ENCODE results near the gene OCEL1.

The OCEL1 gene

DNA sequence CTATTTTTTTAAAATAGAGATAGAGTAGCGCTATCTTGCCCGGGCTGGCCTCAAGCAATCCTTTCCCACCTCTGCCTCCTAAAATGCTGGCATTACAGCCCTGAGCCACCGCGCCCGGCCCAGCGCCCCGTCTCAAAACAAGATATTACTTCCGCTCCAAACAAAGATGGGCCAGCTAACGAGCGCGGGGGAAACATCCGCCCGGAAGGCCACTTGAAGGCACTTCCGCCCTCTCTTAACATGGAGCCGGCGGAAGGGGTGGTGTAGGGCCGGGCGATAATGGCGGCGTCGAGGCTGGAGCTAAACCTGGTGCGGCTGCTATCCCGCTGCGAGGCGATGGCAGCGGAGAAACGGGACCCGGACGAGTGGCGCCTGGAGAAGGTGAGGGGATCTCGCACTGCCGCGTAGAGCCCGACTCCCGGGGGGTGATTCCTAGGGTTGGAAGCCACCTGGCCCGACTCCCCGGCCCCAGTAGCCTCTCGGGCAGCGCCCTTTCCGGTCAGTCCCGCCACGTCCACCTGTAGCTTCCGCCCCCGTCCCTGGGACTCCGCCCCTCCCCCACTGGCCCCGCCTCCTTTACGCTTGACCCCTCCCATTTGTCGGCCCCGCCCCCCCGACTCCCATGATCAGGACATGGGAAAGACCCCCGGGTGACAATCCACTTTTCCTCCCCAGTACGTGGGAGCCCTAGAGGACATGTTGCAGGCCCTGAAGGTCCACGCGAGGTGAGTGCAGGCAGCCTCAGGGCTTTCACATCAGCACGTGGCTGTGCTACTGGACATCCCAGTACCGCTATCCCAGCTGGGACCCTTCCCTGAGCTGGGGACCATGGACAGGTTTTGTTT, 10.7 kb upstream of the OCEL1 start, which contains the start of gene USE1:
USE1 (plus strand) TSS at position 231 of the 845 bp plus-strand sequence; CDS start at position 280, 49 bp downstream.
- H3K27me3 Mint-ChIP-seq: no peaks in the 10 kb centered on the region
- H3K36me3 Mint-ChIP-seq (ENCODE audit: insufficient read depth): peaks cover 37% of the 10 kb centered on the region
- peaks cover 12% of the 10 kb centered on the region for H3K4me1 Mint-ChIP-seq
- H3K27ac Mint-ChIP-seq (ENCODE audit: low read depth): peak within 1 kb of the TSS; percentile 95
- DNase-seq (ENCODE audit: low spot score in 2 of 2) (peak; percentile 75 to 77), ATAC-seq (replicated peaks; ENCODE audit: extremely low read depth, poor library complexity, severe bottlenecking) (peak; percentile 99)
- H3K4me3 Mint-ChIP-seq: peak within 1 kb of the TSS; percentile 85
- H3K9me3 Mint-ChIP-seq: no peaks in the 10 kb centered on the region

DNA sequence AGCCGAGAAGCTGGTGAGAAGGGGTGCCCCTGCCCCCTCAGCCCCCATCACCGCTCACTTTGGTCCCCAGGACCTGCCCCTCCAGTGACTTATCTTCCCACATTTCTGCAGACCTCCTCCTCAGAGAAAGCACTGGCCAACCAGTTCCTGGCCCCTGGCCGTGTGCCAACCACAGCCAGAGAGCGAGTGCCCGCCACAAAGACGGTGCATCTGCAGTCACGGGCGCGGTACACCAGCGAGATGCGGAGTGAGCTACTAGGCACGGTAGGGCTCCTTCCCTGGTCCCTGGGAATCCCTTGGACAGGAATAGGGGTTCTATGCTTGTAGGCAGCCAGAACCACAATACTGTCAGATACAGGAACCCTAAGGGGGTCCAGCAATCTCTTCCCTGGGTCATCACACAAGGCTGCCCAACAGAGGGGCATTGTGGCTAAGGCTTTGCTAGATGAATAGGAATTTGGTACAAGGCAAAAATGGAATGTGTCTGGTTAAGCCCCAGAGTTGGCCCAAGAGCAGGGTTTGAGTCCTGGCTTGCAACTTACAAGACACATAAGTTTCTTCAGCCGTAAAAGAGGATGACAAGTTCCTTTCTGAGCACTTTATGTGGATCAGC, 9.9 kb upstream of the OCEL1 start:
- Mint-ChIP-seq H3K4me1 (peaks cover 12% of the 10 kb centered on the region), H3K27ac (ENCODE audit: low read depth) (peak overlapping the region; percentile 95), H3K36me3 (ENCODE audit: insufficient read depth) (peaks cover 39% of the 10 kb centered on the region), H3K27me3 (no peaks in the 10 kb centered on the region), H3K9me3 (no peaks in the 10 kb centered on the region), H3K4me3 (peak overlapping the region; percentile 85)
- no peak for DNase-seq (ENCODE audit: low spot score in 2 of 2)
- no peak for ATAC-seq (replicated peaks; ENCODE audit: extremely low read depth, poor library complexity, severe bottlenecking)

DNA sequence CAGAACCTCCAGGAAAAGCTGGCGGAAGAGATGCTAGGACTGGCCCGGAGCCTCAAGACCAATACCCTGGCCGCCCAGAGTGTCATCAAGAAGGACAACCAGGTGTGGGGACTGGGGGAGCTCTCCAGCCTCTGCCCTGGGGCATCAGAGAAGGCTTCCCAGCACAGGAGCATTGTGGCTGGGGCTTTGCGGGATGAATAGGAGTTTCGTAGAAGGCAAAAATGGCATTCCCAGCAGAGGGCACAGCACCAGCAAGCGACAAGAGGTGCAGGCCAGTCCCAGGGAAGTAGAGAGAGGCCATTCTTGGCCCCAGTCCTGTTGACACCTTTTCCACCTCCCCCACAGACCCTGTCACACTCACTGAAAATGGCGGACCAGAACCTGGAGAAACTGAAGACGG, 6.7 kb upstream of the OCEL1 start:
- DNase-seq (ENCODE audit: low spot score in 2 of 2): no peak
- Mint-ChIP-seq H3K27me3 (no peaks in the 10 kb centered on the region), H3K4me3 (no peak overlapping the region), H3K9me3 (no peaks in the 10 kb centered on the region), H3K27ac (ENCODE audit: low read depth) (no peak overlapping the region), H3K36me3 (ENCODE audit: insufficient read depth) (peaks cover 25% of the 10 kb centered on the region), H3K4me1 (peaks cover 11% of the 10 kb centered on the region)
- ATAC-seq (replicated peaks; ENCODE audit: extremely low read depth, poor library complexity, severe bottlenecking): no peak

DNA sequence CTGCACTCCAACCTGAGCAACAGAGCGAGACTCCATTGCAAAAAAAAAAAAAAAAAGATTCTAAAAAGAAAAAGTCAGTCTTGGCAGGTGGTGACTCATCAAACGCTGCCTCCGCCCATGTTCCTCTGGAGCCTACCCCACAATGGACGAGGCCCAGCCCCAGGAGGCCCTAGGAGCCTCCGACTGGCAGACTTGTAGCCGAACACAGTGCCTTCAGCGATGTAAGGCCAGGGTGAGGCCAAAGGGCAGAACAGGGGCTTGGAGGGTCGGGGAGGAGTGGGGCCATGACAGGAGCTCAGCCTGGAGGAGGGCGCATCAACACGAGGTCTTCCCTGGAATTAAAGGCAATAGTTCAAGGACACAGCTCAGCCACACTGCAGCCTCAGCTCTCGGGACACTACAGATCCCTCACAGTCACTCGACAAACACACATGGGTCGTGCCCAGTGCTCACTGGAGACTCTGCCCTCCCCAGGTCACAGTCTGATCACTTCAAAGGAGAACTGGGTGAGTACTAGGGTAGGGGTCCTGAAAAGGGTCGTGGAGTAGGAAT, 5.7 kb upstream of the OCEL1 start:
- DNase-seq (ENCODE audit: low spot score in 2 of 2): no peak
- H3K36me3 Mint-ChIP-seq (ENCODE audit: insufficient read depth): peaks cover 19% of the 10 kb centered on the region
- H3K9me3 Mint-ChIP-seq: no peaks in the 10 kb centered on the region
- H3K27ac Mint-ChIP-seq (ENCODE audit: low read depth): no peak overlapping the region
- no peak for ATAC-seq (replicated peaks; ENCODE audit: extremely low read depth, poor library complexity, severe bottlenecking)
- H3K27me3 Mint-ChIP-seq: no peaks in the 10 kb centered on the region
- no peak overlapping the region for H3K4me3 Mint-ChIP-seq
- H3K4me1 Mint-ChIP-seq: peaks cover 1% of the 10 kb centered on the region

DNA sequence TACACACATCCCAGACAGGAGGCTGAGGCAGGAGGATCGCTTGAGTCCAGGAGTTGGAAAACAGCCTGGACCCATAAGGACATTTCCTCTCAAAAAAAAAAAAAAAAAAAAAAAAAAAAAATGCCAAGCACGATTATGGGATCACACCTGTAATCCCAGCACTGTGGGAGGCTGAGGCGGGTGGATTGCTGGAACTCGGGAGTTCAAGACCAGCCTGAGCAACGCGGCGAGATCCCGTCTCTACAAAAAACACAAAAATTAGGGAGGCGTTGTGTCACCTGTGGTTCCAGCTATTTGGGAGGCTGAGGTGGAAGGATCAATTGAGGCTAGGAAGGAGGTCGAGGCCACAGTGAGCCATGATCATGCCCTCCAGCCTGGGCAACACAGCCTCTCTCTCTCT, 973 bp upstream of the OCEL1 start:
- peak overlapping the region; percentile 94 for H3K27ac Mint-ChIP-seq (ENCODE audit: low read depth)
- DNase-seq (ENCODE audit: low spot score in 2 of 2) (no peak), ATAC-seq (replicated peaks; ENCODE audit: extremely low read depth, poor library complexity, severe bottlenecking) (no peak)
- H3K9me3 Mint-ChIP-seq: no peaks in the 10 kb centered on the region
- peaks cover 6% of the 10 kb centered on the region for H3K4me1 Mint-ChIP-seq
- no peaks in the 10 kb centered on the region for H3K27me3 Mint-ChIP-seq
- peak overlapping the region; percentile 88 for H3K4me3 Mint-ChIP-seq
- H3K36me3 Mint-ChIP-seq (ENCODE audit: insufficient read depth): peaks cover 13% of the 10 kb centered on the region

DNA sequence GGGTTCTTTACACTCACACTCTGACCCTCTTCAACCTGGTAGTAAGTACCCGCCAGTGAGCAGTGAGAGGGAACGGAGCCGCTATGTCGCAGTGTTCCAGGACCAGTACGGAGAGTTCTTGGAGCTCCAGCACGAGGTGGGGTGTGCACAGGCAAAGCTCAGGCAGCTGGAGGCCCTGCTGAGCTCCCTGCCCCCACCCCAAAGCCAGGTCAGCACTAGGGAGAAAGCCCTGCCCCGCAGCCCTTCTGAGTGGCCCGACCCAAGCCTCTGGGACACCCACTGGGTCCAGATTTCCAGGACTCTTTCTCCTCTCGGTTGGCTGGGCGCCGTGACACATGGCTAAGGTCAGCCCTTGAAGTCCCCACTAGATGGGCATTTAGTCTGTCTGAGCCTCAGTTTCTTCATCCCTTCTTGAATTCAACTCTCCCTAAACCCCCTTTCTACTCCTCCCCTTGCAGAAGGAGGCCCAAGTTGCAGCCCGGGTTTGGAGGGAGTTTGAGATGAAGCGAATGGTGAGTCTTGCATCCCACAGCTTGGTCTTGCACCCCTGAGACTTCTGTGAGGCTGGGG, 1.9 kb downstream of the OCEL1 start:
- ATAC-seq (replicated peaks; ENCODE audit: extremely low read depth, poor library complexity, severe bottlenecking) (no peak), DNase-seq (ENCODE audit: low spot score in 2 of 2) (no peak)
- no peaks in the 10 kb centered on the region for H3K27me3 Mint-ChIP-seq
- peaks cover 6% of the 10 kb centered on the region for H3K4me1 Mint-ChIP-seq
- H3K9me3 Mint-ChIP-seq: no peaks in the 10 kb centered on the region
- no peak overlapping the region for H3K27ac Mint-ChIP-seq (ENCODE audit: low read depth)
- peaks cover 10% of the 10 kb centered on the region for H3K36me3 Mint-ChIP-seq (ENCODE audit: insufficient read depth)
- no peak overlapping the region for H3K4me3 Mint-ChIP-seq

DNA sequence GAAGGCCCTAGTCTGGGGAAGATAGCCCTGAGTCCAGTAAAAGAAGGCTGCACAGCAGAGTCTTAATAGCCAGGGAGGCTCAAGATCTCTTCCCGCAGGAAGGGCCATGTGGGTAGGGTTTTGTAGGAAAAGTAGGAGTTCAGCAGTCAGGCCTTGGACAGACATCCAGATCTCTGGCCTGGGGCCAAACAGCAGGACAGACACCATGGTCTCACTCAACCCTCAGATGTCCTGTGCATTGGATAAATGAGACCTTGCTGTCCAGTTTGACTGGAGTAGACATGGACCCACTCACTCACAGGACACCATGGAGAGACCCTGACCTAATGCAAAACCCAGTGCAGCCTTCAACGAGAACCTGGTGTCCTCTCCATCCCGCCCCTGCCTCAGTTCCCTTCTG, 3.9 kb downstream of the OCEL1 start:
- no peak overlapping the region for H3K27ac Mint-ChIP-seq (ENCODE audit: low read depth)
- no peak for DNase-seq (ENCODE audit: low spot score in 2 of 2)
- H3K36me3 Mint-ChIP-seq (ENCODE audit: insufficient read depth): peaks cover 12% of the 10 kb centered on the region
- peaks cover 13% of the 10 kb centered on the region for H3K4me1 Mint-ChIP-seq
- no peaks in the 10 kb centered on the region for H3K9me3 Mint-ChIP-seq
- no peak for ATAC-seq (replicated peaks; ENCODE audit: extremely low read depth, poor library complexity, severe bottlenecking)
- no peak overlapping the region for H3K4me3 Mint-ChIP-seq
- no peaks in the 10 kb centered on the region for H3K27me3 Mint-ChIP-seq

DNA sequence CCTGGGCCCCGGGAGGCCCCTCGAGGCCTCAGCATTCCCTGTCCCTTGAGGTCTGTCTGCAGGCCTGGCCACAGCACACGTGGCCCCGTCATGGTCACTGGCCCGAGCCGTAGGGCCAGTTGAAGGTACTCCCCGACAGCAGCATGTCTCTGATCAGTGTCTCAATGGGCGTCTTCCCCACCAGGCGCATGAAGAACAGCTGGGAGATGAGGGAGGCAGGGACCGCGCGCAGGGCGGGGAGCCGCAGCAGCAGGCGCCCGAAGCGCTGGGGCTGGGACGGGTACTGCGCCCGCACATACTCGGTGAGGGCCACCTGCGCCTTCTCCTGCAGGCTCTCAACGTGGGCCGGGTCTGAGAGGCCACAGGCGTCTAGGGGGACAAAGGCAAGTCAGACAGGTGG, 6.2 kb downstream of the OCEL1 start:
- Mint-ChIP-seq H3K4me3 (no peak overlapping the region), H3K27ac (ENCODE audit: low read depth) (no peak overlapping the region), H3K9me3 (no peaks in the 10 kb centered on the region), H3K4me1 (peaks cover 9% of the 10 kb centered on the region), H3K36me3 (ENCODE audit: insufficient read depth) (peaks cover 4% of the 10 kb centered on the region), H3K27me3 (no peaks in the 10 kb centered on the region)
- ATAC-seq (replicated peaks; ENCODE audit: extremely low read depth, poor library complexity, severe bottlenecking) (no peak), DNase-seq (ENCODE audit: low spot score in 2 of 2) (no peak)

DNA sequence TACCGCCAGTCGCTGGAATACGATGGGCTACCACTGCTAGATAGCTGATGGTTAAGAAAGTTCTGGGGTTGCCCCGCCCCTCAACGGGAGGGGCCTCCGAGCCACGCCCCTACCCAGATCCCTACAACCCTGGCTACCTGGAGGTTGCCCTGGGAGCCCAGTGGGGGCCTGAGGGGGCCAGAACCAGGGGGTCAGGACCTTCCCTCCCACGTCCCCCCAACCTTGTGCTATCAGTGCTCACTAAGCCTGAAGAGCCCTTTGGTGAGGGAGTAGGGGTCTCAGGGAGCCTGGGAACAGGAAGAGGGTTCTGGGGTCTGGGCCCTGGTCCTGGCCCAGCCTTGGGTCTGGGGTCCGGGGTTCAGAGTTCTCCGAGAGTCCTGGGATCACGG, 8.9 kb downstream of the OCEL1 start:
- H3K27ac Mint-ChIP-seq (ENCODE audit: low read depth): peak overlapping the region; percentile 53

DNA sequence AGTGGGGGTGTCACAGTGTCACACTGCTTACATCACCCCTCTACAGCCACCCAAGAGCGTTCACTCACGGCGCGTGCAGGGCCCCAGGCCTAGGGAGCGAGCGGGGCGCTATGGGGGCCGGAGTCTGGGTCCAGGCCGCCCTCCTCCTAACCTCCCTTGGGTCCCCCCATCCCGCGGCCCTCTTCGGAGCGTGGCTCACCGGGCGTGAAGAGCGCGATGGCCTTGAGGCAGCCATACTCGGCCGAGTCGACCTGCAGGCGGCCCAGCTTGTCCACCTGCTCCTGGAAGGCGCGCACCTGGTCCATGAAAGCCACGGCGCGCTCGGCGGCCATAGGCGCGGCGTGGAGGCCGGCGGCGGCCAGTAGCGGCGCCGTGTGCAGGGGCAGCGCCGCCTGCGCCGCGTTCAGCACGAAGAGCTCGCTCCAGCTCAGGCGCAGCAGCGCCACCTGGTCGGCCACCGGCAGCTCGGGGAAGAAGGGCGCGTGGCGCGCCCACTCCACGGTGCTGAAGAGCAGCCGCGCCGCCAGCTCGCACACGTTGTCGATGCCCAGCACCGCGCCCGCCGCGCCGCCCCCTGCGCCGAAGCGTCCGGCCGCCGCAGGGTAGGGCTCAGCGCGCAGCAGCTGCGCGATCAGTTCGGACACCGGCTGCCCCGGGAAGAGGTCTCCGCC, 9.4 kb downstream of the OCEL1 start:
- H3K36me3 Mint-ChIP-seq (ENCODE audit: insufficient read depth): peaks cover 3% of the 10 kb centered on the region
- ATAC-seq (replicated peaks; ENCODE audit: extremely low read depth, poor library complexity, severe bottlenecking): peak; percentile 94
- H3K27me3 Mint-ChIP-seq: no peaks in the 10 kb centered on the region
- peak; percentile 52 to 62 for DNase-seq (ENCODE audit: low spot score in 2 of 2)
- H3K4me1 Mint-ChIP-seq: peaks cover 9% of the 10 kb centered on the region
- no peaks in the 10 kb centered on the region for H3K9me3 Mint-ChIP-seq
- peak overlapping the region; percentile 73 for H3K4me3 Mint-ChIP-seq
- H3K27ac Mint-ChIP-seq (ENCODE audit: low read depth): no peak overlapping the region

More for the DNA sequence above, 8.9 kb downstream of the OCEL1 start:
- ATAC-seq (replicated peaks; ENCODE audit: extremely low read depth, poor library complexity, severe bottlenecking) (peak; percentile 59), DNase-seq (ENCODE audit: low spot score in 2 of 2) (no peak)
- Mint-ChIP-seq H3K36me3 (ENCODE audit: insufficient read depth) (peaks cover 3% of the 10 kb centered on the region), H3K27me3 (no peaks in the 10 kb centered on the region), H3K4me3 (peak overlapping the region; percentile 73), H3K4me1 (peaks cover 9% of the 10 kb centered on the region), H3K9me3 (no peaks in the 10 kb centered on the region)

DNA sequence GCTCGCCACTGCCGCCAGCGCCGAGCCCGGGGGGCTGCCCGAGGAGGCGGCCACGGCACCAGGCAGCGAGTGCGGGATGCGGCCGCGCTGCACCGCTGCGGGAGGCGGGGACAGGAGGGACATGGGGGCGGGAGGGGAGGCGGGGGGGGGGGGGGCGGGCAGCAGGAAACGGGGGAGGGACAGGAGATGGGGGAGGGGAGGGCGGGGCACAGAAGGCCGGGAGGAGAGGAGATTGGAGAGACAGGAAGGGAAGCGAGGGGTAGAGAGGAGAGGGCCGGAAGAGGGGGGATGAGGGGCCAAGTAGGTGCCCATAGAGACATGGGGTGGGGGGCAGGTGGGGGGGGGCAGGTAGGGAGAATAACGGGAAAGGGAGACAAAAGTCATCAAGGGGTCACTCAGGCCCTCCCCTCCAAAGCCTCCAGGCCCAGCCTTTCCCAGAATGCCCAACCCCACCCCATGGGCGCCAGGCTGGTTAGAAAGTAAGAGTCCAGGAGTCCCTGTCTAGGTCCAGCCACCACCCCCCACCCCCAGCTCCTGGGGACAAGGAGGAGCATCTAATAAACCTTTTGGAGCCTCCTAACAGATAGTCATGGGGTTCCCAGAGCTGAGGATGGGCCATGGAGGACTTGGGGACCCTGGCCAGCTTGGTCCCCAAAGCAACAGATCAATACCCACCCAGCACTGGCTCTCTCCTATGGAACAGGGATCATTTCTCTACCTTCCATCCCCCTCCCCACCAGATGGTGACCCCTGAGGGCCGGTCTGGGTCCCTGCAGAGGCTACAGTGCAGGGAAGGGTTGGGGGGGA, 10.1 kb downstream of the OCEL1 start:
- peaks cover 3% of the 10 kb centered on the region for H3K36me3 Mint-ChIP-seq (ENCODE audit: insufficient read depth)
- H3K4me3 Mint-ChIP-seq: peak overlapping the region; percentile 73
- H3K27me3 Mint-ChIP-seq: no peaks in the 10 kb centered on the region
- peaks cover 9% of the 10 kb centered on the region for H3K4me1 Mint-ChIP-seq
- no peak for DNase-seq (ENCODE audit: low spot score in 2 of 2)
- no peaks in the 10 kb centered on the region for H3K9me3 Mint-ChIP-seq
- ATAC-seq (replicated peaks; ENCODE audit: extremely low read depth, poor library complexity, severe bottlenecking): peak; percentile 7
- no peak overlapping the region for H3K27ac Mint-ChIP-seq (ENCODE audit: low read depth)

All from central memory CD8-positive, alpha-beta T cell (primary cell).